Measurements from ENCODE around the gene PROS1.

DNA sequence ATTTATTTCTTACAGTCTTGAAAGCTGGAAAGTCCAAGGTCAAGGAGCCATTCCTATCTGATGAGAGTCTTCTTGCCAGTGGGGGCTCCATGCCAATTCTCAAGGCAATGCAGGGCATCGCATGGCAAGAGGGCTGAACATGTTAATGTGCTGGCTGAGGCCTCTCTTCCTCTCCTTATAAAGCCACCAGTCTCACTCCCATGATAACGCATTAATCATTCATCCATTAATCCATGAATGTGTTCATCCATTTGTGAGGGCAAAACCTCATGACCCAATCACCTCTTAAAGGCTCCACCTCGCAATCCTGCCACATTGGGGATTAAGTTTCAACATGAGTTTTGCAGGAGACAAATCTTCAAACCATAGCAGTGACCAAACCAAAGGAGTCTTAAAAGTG, 118.3 kb downstream of the PROS1 start:
- TF ChIP-seq POLR2A (IDR thresholded peaks at IDR 0.05; ENCODE audit: low read length) (no peak), GATA1 (IDR thresholded peaks at IDR 0.05; ENCODE audit: low read depth, low read length) (no peak)
